Measurements from ENCODE around the gene C1orf105. TPM values are rescaled to one million over a fixed set of nuclear protein-coding genes. Genes with fewer than 3 reads are reported as not detected.

The C1orf105 gene
- total and polyA plus RNA-seq, 9 donors, result not detected

DNA sequence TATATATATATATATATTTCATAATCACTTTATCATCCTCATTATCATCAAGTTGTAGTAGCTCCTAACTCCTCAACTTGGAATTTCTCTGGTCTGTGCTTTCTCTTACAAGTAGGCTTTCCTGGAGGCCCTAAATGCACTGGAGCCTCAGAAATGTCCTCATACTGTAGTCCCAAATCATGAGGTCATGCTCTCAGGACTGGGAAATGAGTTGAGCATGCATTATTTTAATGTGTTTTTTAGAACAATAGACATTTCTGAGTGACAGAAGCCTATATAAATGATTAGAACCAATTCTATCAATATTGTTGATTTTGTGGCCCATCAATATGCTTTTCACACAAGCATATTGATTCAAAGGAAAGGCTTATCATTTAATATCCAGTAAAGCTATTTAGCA, 42.9 kb upstream of the C1orf105 start:
- H3K9me3 ChIP-seq, result no peaks in the 10 kb centered on the region
- H3K27ac ChIP-seq, result no peak overlapping the region
- H3K4me1 ChIP-seq (ENCODE audit: insufficient read depth), result no peaks in the 10 kb centered on the region
- intact Hi-C loops (cut with DNase I), result no loop called here
- DNase-seq, result no peak
- H3K36me3 ChIP-seq, result no peaks in the 10 kb centered on the region
- no peak overlapping the region for H3K4me3 ChIP-seq
- no peaks in the 10 kb centered on the region for H3K27me3 ChIP-seq
- no peak for TF ChIP-seq EP300 (IDR thresholded peaks at IDR 0.05)
- TF ChIP-seq POLR2A (IDR thresholded peaks at IDR 0.05), result no peak
- TF ChIP-seq CTCF (IDR thresholded peaks at IDR 0.05), result no peak

DNA sequence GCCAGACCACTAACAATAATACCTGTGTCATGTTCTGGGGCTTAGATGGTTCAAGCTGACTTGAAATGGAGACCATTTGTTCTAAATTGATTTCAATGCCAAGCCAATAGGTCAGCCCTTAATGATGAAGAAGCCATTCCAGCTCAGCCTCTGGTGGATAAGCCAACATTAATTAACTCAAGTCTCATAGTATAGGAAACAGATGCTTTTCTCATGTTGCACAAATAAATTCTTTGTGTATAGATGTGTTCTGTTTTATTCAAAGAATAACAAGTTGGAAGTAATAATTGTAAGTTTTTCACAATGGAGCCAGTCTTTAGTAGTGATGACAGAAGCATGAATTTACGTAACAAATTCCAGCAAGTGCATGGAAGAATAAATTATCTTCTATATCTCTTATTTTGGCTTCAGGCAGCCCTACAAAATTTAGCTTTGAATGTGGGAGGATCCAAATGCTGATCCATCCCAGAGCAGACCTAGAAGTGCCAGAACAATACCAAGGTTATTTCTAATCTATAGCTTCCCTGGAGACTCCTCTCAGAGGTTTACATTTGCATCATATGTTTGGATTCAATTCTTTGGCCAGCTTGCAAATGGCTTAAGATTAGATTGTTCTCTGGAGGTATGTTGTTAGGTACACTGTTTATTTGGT, 42.2 kb upstream of the C1orf105 start:
- Histone ChIP-seq H3K4me3 (no peak overlapping the region), H3K4me1 (ENCODE audit: insufficient read depth) (peaks cover 2% of the 10 kb centered on the region), H3K9me3 (no peaks in the 10 kb centered on the region), H3K27me3 (no peaks in the 10 kb centered on the region), H3K27ac (no peak overlapping the region), H3K36me3 (no peaks in the 10 kb centered on the region)
- no peak for DNase-seq
- intact Hi-C loops (cut with DNase I), result no loop called here
- no peak for TF ChIP-seq CTCF (IDR thresholded peaks at IDR 0.05)
- no peak for TF ChIP-seq EP300 (IDR thresholded peaks at IDR 0.05)
- TF ChIP-seq POLR2A (IDR thresholded peaks at IDR 0.05), result no peak
- 90 to 100% (median 91%) methylated on average over 1 of the region's 1 CpG for WGBS, 3 donors

GRCh38 chr1:172380441-172381244, 39.8 kb upstream of the C1orf105 start:
- H3K27me3 ChIP-seq, result no peaks in the 10 kb centered on the region
- no peak for DNase-seq
- H3K9me3 ChIP-seq, result no peaks in the 10 kb centered on the region
- H3K4me1 ChIP-seq (ENCODE audit: insufficient read depth), result peaks cover 2% of the 10 kb centered on the region
- 58 to 66% (median 62%) methylated on average over 6 of the region's 6 CpGs for WGBS, 3 donors
- H3K27ac ChIP-seq, result no peak overlapping the region
- intact Hi-C loops (cut with DNase I), result no loop called here
- TF ChIP-seq CTCF (IDR thresholded peaks at IDR 0.05) (no peak), EP300 (IDR thresholded peaks at IDR 0.05) (no peak), POLR2A (IDR thresholded peaks at IDR 0.05) (no peak)
- no peak overlapping the region for H3K4me3 ChIP-seq
- no peaks in the 10 kb centered on the region for H3K36me3 ChIP-seq

GRCh38 chr1:172381946-172382345, 38.5 kb upstream of the C1orf105 start:
- no peak overlapping the region for H3K4me3 ChIP-seq
- intact Hi-C loops (cut with DNase I), result no loop called here
- WGBS, 3 donors, result 90 to 96% (median 95%) methylated on average over 2 of the region's 2 CpGs

More at GRCh38 chr1:172381946-172382345, 38.5 kb upstream of the C1orf105 start:
- Histone ChIP-seq H3K27me3 (no peaks in the 10 kb centered on the region), H3K4me1 (ENCODE audit: insufficient read depth) (peaks cover 2% of the 10 kb centered on the region), H3K36me3 (no peaks in the 10 kb centered on the region), H3K27ac (no peak overlapping the region), H3K9me3 (no peaks in the 10 kb centered on the region)
- DNase-seq, result no peak
- no peak for TF ChIP-seq POLR2A (IDR thresholded peaks at IDR 0.05)
- TF ChIP-seq EP300 (IDR thresholded peaks at IDR 0.05), result no peak
- no peak for TF ChIP-seq CTCF (IDR thresholded peaks at IDR 0.05)
